IMR-90 (cell line): ENCODE results near the gene CPED1. TPM values are rescaled to one million over a fixed set of nuclear protein-coding genes. Genes with fewer than 3 reads are reported as not detected.
A peak's percentile ranks its signal among the peaks of the same experiment; 100 is the strongest.

ENCODE experiments used
- ATAC-seq: fragments of 200-7000 bp; cut with Tn5 transposase; 2 replicates; pipeline ENCODE4 v1.9.1; 2020; ENCODE audit warnings: low read depth, mild to moderate bottlenecking, moderate library complexity
- Bru-seq: library from RNA; stranded (reverse); fragments of 400-500 nt; gene quantifications from one replicate; lab custom pipeline; 2021; lab: Mats Ljungman, UMichigan
- BruChase-seq, 2 experiments: library from RNA; stranded (reverse); fragments of 400-500 nt; gene quantifications; one replicate each; lab custom pipeline; 2021; lab: Mats Ljungman, UMichigan
- BruUV-seq: library from RNA; stranded (reverse); fragments of 400-500 nt; replicated peaks from 2 replicates; lab custom pipeline; 2021; lab: Mats Ljungman, UMichigan
- CTCF ChIA-PET: fragments of 300-600 bp; formaldehyde crosslinking; extraction: SDS; loops from one replicate; lab custom pipeline; 2021; ENCODE audit warnings: antibody characterized with exemption; lab: Yijun Ruan, JAX
- POLR2A ChIA-PET: fragments of 300-600 bp; sonication (Branson Sonifier 250); formaldehyde crosslinking; loops from one replicate; lab custom pipeline; 2022; ENCODE audit warnings: antibody characterized with exemption; ENCODE audit not compliant: unreplicated experiment; lab: Charles Lee
- DNase-seq: peaks from one replicate; pipeline ENCODE4 v3.0.0; 2013
- H2AFZ ChIP-seq: replicated peaks from 2 replicates; pipeline ENCODE3; 2013; ENCODE audit warnings: low read length, mild to moderate bottlenecking; ENCODE audit not compliant: poor library complexity
- H2AK5ac ChIP-seq: 2 replicates; pipeline ENCODE4 v1.6.1; 2013; ENCODE audit warnings: low read depth, low read length, inconsistent platforms
- H2AK9ac ChIP-seq: replicated peaks from 2 replicates; pipeline ENCODE3; 2013; ENCODE audit warnings: mild to moderate bottlenecking, low read depth, low read length, moderate library complexity; ENCODE audit not compliant: poor library complexity
- H2BK120ac ChIP-seq: 2 replicates; pipeline ENCODE4 v1.6.1; 2013; ENCODE audit warnings: low read depth, low read length, inconsistent platforms
- H2BK15ac ChIP-seq: 3 replicates; pipeline ENCODE4 v1.6.1; 2013; ENCODE audit warnings: low read depth, low read length, inconsistent platforms
- H2BK20ac ChIP-seq: 2 replicates; pipeline ENCODE4 v1.6.1; 2013; ENCODE audit warnings: low read depth, mild to moderate bottlenecking, inconsistent platforms, low read length, moderate library complexity
- H2BK5ac ChIP-seq: 2 replicates; pipeline ENCODE4 v1.6.1; 2013; ENCODE audit warnings: mild to moderate bottlenecking, low read depth, low read length, inconsistent platforms; ENCODE audit not compliant: poor library complexity, severe bottlenecking
- H3K14ac ChIP-seq: replicated peaks from 2 replicates; pipeline ENCODE4 v1.6.1; 2013; ENCODE audit warnings: low read depth, low read length, inconsistent platforms
- H3K18ac ChIP-seq: 2 replicates; pipeline ENCODE4 v1.6.1; 2013; ENCODE audit warnings: low read depth, low read length, control low read depth
- H3K23ac ChIP-seq: 2 replicates; pipeline ENCODE4 v1.6.1; 2013; ENCODE audit warnings: low read depth, low read length, inconsistent platforms
- H3K27ac ChIP-seq: 2 replicates; pipeline ENCODE4 v1.5.1; 2013; ENCODE audit warnings: mild to moderate bottlenecking, control low read depth, low read length; ENCODE audit not compliant: insufficient read depth
- H3K27me3 ChIP-seq: 2 replicates; pipeline ENCODE4 v1.6.1; 2013; ENCODE audit warnings: low read length; ENCODE audit not compliant: control insufficient read depth, insufficient read depth
- H3K36me3 ChIP-seq: 2 replicates; pipeline ENCODE4 v1.6.1; 2013; ENCODE audit warnings: low read length, mixed read lengths; ENCODE audit not compliant: control insufficient read depth, insufficient read depth
- H3K4ac ChIP-seq: 2 replicates; pipeline ENCODE4 v1.6.1; 2013; ENCODE audit warnings: low read depth, low read length, inconsistent platforms
- H3K4me1 ChIP-seq: 2 replicates; pipeline ENCODE4 v1.6.1; 2013; ENCODE audit warnings: low read length, mixed read lengths; ENCODE audit not compliant: control insufficient read depth, insufficient read depth
- H3K4me2 ChIP-seq: 2 replicates; pipeline ENCODE4 v1.6.1; 2013; ENCODE audit warnings: low read depth, mild to moderate bottlenecking, control low read depth, low read length, moderate library complexity
- H3K4me3 ChIP-seq: 2 replicates; pipeline ENCODE4 v1.5.1; 2013; ENCODE audit warnings: low read depth, mild to moderate bottlenecking, control low read depth, low read length, moderate library complexity; ENCODE audit not compliant: insufficient read depth
- H3K56ac ChIP-seq: 2 replicates; pipeline ENCODE4 v1.6.1; 2013; ENCODE audit warnings: low read length, inconsistent platforms; ENCODE audit not compliant: insufficient read depth; ENCODE audit errors: extremely low read depth
- H3K79me1 ChIP-seq, 2 experiments: 2 replicates each; pipeline ENCODE4 v1.6.1; 2013; ENCODE audit warnings: low read length in 2 of 2, inconsistent platforms in 1 of 2, low read depth in 1 of 2
- H3K9ac ChIP-seq: 2 replicates; pipeline ENCODE4 v1.6.1; 2013; ENCODE audit warnings: low read depth, low read length, control low read depth
- H3K9me1 ChIP-seq: 2 replicates; pipeline ENCODE4 v1.6.1; 2013; ENCODE audit warnings: low read length, inconsistent platforms; ENCODE audit not compliant: insufficient read depth
- H3K9me3 ChIP-seq: 2 replicates; pipeline ENCODE4 v1.6.1; 2013; ENCODE audit warnings: low read length; ENCODE audit not compliant: control insufficient read depth, insufficient read depth
- H4K20me1 ChIP-seq: 2 replicates; pipeline ENCODE4 v1.6.1; 2013; ENCODE audit warnings: low read length, inconsistent platforms; ENCODE audit not compliant: insufficient read depth
- H4K5ac ChIP-seq: 2 replicates; pipeline ENCODE4 v1.6.1; 2013; ENCODE audit warnings: mild to moderate bottlenecking, low read depth, low read length, control low read depth
- H4K8ac ChIP-seq, 2 experiments: 2 replicates each; pipeline ENCODE4 v1.6.1; 2013; ENCODE audit warnings: low read depth in 2 of 2, low read length in 2 of 2, control low read depth in 1 of 2, inconsistent platforms in 1 of 2
- H4K91ac ChIP-seq: 2 replicates; pipeline ENCODE4 v1.6.1; 2013; ENCODE audit warnings: low read depth, low read length, inconsistent platforms; ENCODE audit not compliant: insufficient read depth
- BHLHE40 ChIP-seq: fragments of 150-350 bp; IDR thresholded peaks from 2 replicates; pipeline ENCODE4 v1.6.1; 2016; ENCODE audit warnings: mild to moderate bottlenecking, low read depth, low read length
- CEBPB ChIP-seq: IDR thresholded peaks from 2 replicates; pipeline ENCODE4 v1.6.1; 2012; ENCODE audit warnings: low read depth, low read length, improper control_type of control experiment
- CHD1 ChIP-seq: IDR thresholded peaks from 2 replicates; pipeline ENCODE4 v1.6.1; 2012; ENCODE audit warnings: low read depth, low read length, improper control_type of control experiment
- CTCF ChIP-seq: conservative IDR thresholded peaks from 2 replicates; pipeline ENCODE4 v1.5.1; 2012; ENCODE audit warnings: mild to moderate bottlenecking, low read depth, low read length, improper control_type of control experiment
- MAZ ChIP-seq: IDR thresholded peaks from 2 replicates; pipeline ENCODE4 v1.6.1; 2012; ENCODE audit warnings: low read depth, mild to moderate bottlenecking, low read length, improper control_type of control experiment, moderate library complexity, borderline replicate concordance
- MXI1 ChIP-seq: IDR thresholded peaks from 2 replicates; pipeline ENCODE4 v1.6.1; 2012; ENCODE audit warnings: low read depth, mild to moderate bottlenecking, low read length, moderate library complexity, borderline replicate concordance
- RAD21 ChIP-seq: IDR thresholded peaks from 2 replicates; pipeline ENCODE4 v1.6.1; 2012; ENCODE audit warnings: low read length, improper control_type of control experiment
- SMC3 ChIP-seq: fragments of 150-350 bp; IDR thresholded peaks from 2 replicates; pipeline ENCODE4 v1.6.1; 2016; ENCODE audit warnings: low read depth, mild to moderate bottlenecking, antibody characterized with exemption, low read length, moderate library complexity
- WGBS, 2 experiments: methylation state at CpG; one replicate each; pipeline versions ENCODE4 v1.1.5 to v1.1.7; 2013; ENCODE audit warnings: missing lambda C conversion rate in 2 of 2; ENCODE audit not compliant: insufficient read length in 1 of 2; ENCODE audit errors: extremely low coverage in 2 of 2; 5-methylcytosine and 5-hydroxymethylcytosine counted together
- dilution Hi-C: fragments of 300-500 bp; cut with HindIII; formaldehyde crosslinking; loops from one replicate; pipeline ENCODE4 v1.14.3; 2018; ENCODE audit warnings: low sequenced_read_pairs; ENCODE audit not compliant: unreplicated experiment
- in situ Hi-C: fragments of 300-500 bp; cut with MboI; formaldehyde crosslinking; loops from 3 replicates; pipeline ENCODE4 v1.14.3; 2019; ENCODE audit warnings: low sequenced_read_pairs, inconsistent platforms, mixed read lengths
- intact Hi-C: fragments of 100-400 bp; cut with micrococcal nuclease; formaldehyde crosslinking; loops from 2 replicates; pipeline ENCODE4 v1.10.0; 2022
- long read RNA-seq: library from polyadenylated mRNA; unstranded; transcript quantifications from one replicate; pipeline ENCODE4 v2.0.0, GENCODE V29; 2021; ENCODE audit not compliant: unreplicated experiment
- polyA plus RNA-seq, 3 experiments: library from polyadenylated mRNA; depleted of rRNA; stranded (reverse); fragments of >200 nt; gene quantifications; 2 replicates each; pipeline ENCODE4 v1.2.3, GENCODE V29; 2012; ENCODE audit warnings: low replicate concordance in 1 of 3
- total RNA-seq: library from RNA; depleted of rRNA; stranded (reverse); fragments of >200 nt; gene quantifications from 2 replicates; pipeline ENCODE4 v1.2.3, GENCODE V29; 2012; rRNA removed

Gene CPED1
- total RNA-seq (96.8 and 102 TPM in 2 replicates), polyA plus RNA-seq (2012; rRNA removed) (28.7 and 31.2 TPM in 2 replicates), Bru-seq, nascent RNA (percentile 72 among the genes with signal in this experiment), BruChase-seq, experiment 1, labeled RNA remaining after a 6-hour chase (percentile 46 among the genes with signal in this experiment), BruChase-seq, experiment 2, labeled RNA remaining after a 2-hour chase (percentile 49 among the genes with signal in this experiment)
- polyA plus RNA-seq (2012; cell fraction: cytosol; rRNA removed) = 11.9 and 18.5 TPM in 2 replicates
- 9.1 and 28.6 TPM in 2 replicates for polyA plus RNA-seq (2012; cell fraction: nucleus; rRNA removed; ENCODE audit: low replicate concordance)
- long read RNA-seq, full-length matches to known transcripts = 16 of 46 reads
- long read RNA-seq, partial matches to known transcripts = 18 of 46 reads
- long read RNA-seq, other reads (novel, unspliced or antisense) = 12 of 46 reads

DNA sequence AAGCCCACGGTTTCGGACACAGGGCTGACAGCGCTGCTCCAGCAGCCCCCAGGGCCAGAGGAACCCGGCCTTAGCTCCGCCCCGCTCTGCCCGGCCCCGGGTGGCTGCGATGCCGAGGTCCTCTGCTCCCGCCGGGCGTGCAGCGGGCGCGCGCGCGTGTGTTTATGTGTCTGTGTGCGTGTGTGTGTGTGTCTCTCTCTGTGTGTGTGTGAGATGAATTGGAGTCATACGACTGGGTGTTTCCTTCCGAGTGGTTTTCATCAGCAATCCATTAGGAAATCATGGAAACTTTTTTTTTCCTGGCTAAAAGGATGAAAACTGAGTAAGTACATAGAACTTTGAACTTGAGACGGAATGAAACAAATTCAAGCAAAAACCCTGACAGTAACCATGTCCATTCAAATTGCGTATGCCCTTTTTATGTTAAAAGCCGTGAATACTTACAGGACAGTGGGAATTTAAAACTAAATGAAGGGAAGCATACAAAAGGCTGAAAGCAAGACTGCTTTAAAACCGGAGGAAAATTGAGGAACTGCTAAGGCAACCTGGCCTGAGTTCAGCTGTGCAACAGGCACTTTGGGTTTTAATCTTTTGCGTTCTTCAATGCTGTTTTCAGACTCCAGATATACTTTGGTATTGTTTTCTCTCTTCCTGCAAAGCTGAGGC is at the start of gene CPED1:
Gene CPED1 (plus strand): TSS at position 121 of the 666 bp plus-strand sequence. CDS start 911 bp downstream, outside the sequence.
- H3K9me1 ChIP-seq = peaks cover 3% of the 10 kb centered on the region; the same call in 1 of the 2 replicates
- H3K4ac ChIP-seq = peak within 1 kb of the TSS; percentile 94
- ChIA-PET CTCF (interaction anchor here (0.7 to 4.9 kb wide), 7 partner anchors 12 to 1296 kb away, joined by 3 to 46 read pairs (median 3); no protein-coding TSS in a partner anchor), POLR2A (interaction anchor here (0.7 to 3.4 kb wide), 2 partner anchors 95 to 179 kb away, joined by 3 to 26 read pairs; no protein-coding TSS in a partner anchor)
- H2AFZ ChIP-seq = peak within 1 kb of the TSS; percentile 80
- 0% methylated on average over 4 of the region's 27 CpGs; no CpG with 5 or more reads in 1 of the 2 experiments for WGBS, 2 experiments
- BruUV-seq = no TSS peak
- TF ChIP-seq CHD1 (no peak), SMC3 (0 out of 2 replicates have a peak, but pooled peaks have one; percentile 21), BHLHE40 (peak; percentile 82), CTCF (no peak), MXI1 (peak; percentile 77), RAD21 (0 out of 2 replicates have a peak, but pooled peaks have one; percentile 2), MAZ (peak; percentile 52; the same call in 1 of the 2 replicates), CEBPB (peak; percentile 85)
- peak within 1 kb of the TSS; percentile 94 for H2BK120ac ChIP-seq
- H4K20me1 ChIP-seq = no peaks in the 10 kb centered on the region; the same call in 1 of the 2 replicates
- H3K4me3 ChIP-seq = peak within 1 kb of the TSS; percentile 86
- no peaks in the 10 kb centered on the region for H3K27me3 ChIP-seq
- H2AK5ac ChIP-seq = peak within 1 kb of the TSS; percentile 69
- H2BK20ac ChIP-seq = peak within 1 kb of the TSS; percentile 73
- peak within 1 kb of the TSS; percentile 95 for H4K91ac ChIP-seq
- in situ Hi-C loops (loop anchor here (25.0 kb wide), 1 partner anchor 349 kb away; the partner anchor contains the start of gene WNT16), dilution Hi-C loops (loop anchor here (25.0 kb wide), 1 partner anchor 99 kb away; no protein-coding TSS in a partner anchor), intact Hi-C loops (loop anchor here (5.0 kb wide), 2 partner anchors 349 to 559 kb away; no protein-coding TSS in a partner anchor)
- H3K4me1 ChIP-seq = peaks cover 2% of the 10 kb centered on the region
- DNase-seq (peak; percentile 90), ATAC-seq (peak; percentile 77)
- H4K8ac ChIP-seq = peak within 1 kb of the TSS; percentile 89 to 96
- H2BK15ac ChIP-seq = peak within 1 kb of the TSS; percentile 84
- H3K9ac ChIP-seq = peak within 1 kb of the TSS; percentile 87
- H3K23ac ChIP-seq = peak within 1 kb of the TSS; percentile 96
- H3K4me2 ChIP-seq = peak within 1 kb of the TSS; percentile 80
- H2AK9ac ChIP-seq = peak within 1 kb of the TSS; percentile 86
- no peaks in the 10 kb centered on the region for H3K9me3 ChIP-seq
- H4K5ac ChIP-seq = peak within 1 kb of the TSS; percentile 95
- peak within 1 kb of the TSS; percentile 99 for H3K27ac ChIP-seq
- no peaks in the 10 kb centered on the region for H3K36me3 ChIP-seq
- peak within 1 kb of the TSS; percentile 98 for H2BK5ac ChIP-seq
- H3K56ac ChIP-seq = peak within 1 kb of the TSS; percentile 97
- H3K14ac ChIP-seq = peak within 1 kb of the TSS; percentile 97
- peaks cover 4 to 12% of the 10 kb centered on the region in 2 experiments; a peak in 2 of 4 replicates for H3K79me1 ChIP-seq
- peak within 1 kb of the TSS; percentile 94 for H3K18ac ChIP-seq
